Measurements from ENCODE around the gene HSPBP1.

- TF ChIP-seq CTCF (IDR thresholded peaks at IDR 0.05; ENCODE audit: insufficient read depth, low read length) (no peak), POLR2AphosphoS5 (IDR thresholded peaks at IDR 0.05; ENCODE audit: low read depth) (peak; percentile 63; the same call in 1 of the 2 replicates)
These were observed 32.2 kb downstream of the HSPBP1 start for GRCh38 chr19:55247621-55248099.

All from HL-60 (cell line).